ENCODE results near the gene TNFRSF11A.

The TNFRSF11A gene

GRCh38 chr18:62345909-62346308 lies 20.8 kb downstream of the TNFRSF11A start:
- DNase-seq, result no peak

- DNase-seq, result no peak
Observed at GRCh38 chr18:62346333-62347088, 21.4 kb downstream of the TNFRSF11A start.

GRCh38 chr18:62347089-62347506 lies 22.0 kb downstream of the TNFRSF11A start:
- DNase-seq, result no peak

- no peak for DNase-seq
Observed at GRCh38 chr18:62348474-62348873, 23.4 kb downstream of the TNFRSF11A start.

- DNase-seq, result no peak
Observed at GRCh38 chr18:62353170-62353569, 28.1 kb downstream of the TNFRSF11A start.

GRCh38 chr18:62354151-62354550 lies 29.0 kb downstream of the TNFRSF11A start:
- no peak for DNase-seq

GRCh38 chr18:62357079-62357719 lies 32.1 kb downstream of the TNFRSF11A start:
- DNase-seq, result no peak

- DNase-seq, result no peak
Observed at GRCh38 chr18:62360805-62361204, 35.7 kb downstream of the TNFRSF11A start.

GRCh38 chr18:62361288-62361687 lies 36.2 kb downstream of the TNFRSF11A start:
- DNase-seq, result no peak

- no peak for DNase-seq
Observed at GRCh38 chr18:62364558-62364957, 39.4 kb downstream of the TNFRSF11A start.

GRCh38 chr18:62365420-62365819 lies 40.3 kb downstream of the TNFRSF11A start:
- no peak for DNase-seq

GRCh38 chr18:62366992-62367391 lies 41.9 kb downstream of the TNFRSF11A start:
- DNase-seq, result no peak

GRCh38 chr18:62368100-62368499 lies 43.0 kb downstream of the TNFRSF11A start:
- no peak for DNase-seq

- DNase-seq, result no peak
Observed at GRCh38 chr18:62369129-62369644, 44.1 kb downstream of the TNFRSF11A start.

GRCh38 chr18:62370366-62370765 lies 45.3 kb downstream of the TNFRSF11A start:
- DNase-seq, result no peak

- peak; percentile 36 to 61 for DNase-seq
Observed at GRCh38 chr18:62371436-62371835, 46.3 kb downstream of the TNFRSF11A start.

- DNase-seq, result peak; percentile 61 to 67
Observed at GRCh38 chr18:62372156-62372555, 47.0 kb downstream of the TNFRSF11A start.

GRCh38 chr18:62372882-62373281 lies 47.8 kb downstream of the TNFRSF11A start:
- DNase-seq, result no peak

- DNase-seq, result no peak
Observed at GRCh38 chr18:62374410-62374965, 49.4 kb downstream of the TNFRSF11A start.

GRCh38 chr18:62377131-62377807 lies 52.2 kb downstream of the TNFRSF11A start:
- peak in 1 of 2 experiments; percentile 46 for DNase-seq

GRCh38 chr18:62379051-62379450 lies 53.9 kb downstream of the TNFRSF11A start:
- no peak for DNase-seq

- no peak for DNase-seq
Observed at GRCh38 chr18:62381373-62381772, 56.3 kb downstream of the TNFRSF11A start.

- DNase-seq, result no peak
Observed at GRCh38 chr18:62384068-62384467, 59.0 kb downstream of the TNFRSF11A start.
